Measurements from ENCODE around the gene ADK. TPM values are rescaled to one million over a fixed set of nuclear protein-coding genes. Genes with fewer than 3 reads are reported as not detected.

The ADK gene
- polyA plus RNA-seq, 1 donor (not counting 4 experiments of a cell fraction or from before 2014, with no cell fraction given), result 139 TPM

GRCh38 chr10:74510594-74510993, 359.6 kb downstream of the ADK start:
- Histone ChIP-seq H4K20me1 (ENCODE audit: control insufficient read depth, extremely low read depth, insufficient read depth, low read length) (no peaks in the 10 kb centered on the region), H3K27me3 (ENCODE audit: control insufficient read depth, extremely low read depth, insufficient read depth, low read length) (no peaks in the 10 kb centered on the region), H3K4me3 (ENCODE audit: control insufficient read depth in 2 of 3, extremely low read depth in 1 of 3, insufficient read depth in 2 of 3, low read depth in 1 of 3, low read length in 3 of 3) (no peak overlapping the region), H3K27ac (ENCODE audit: control insufficient read depth, insufficient read depth, low read length) (no peak overlapping the region), H3K79me2 (ENCODE audit: control insufficient read depth, insufficient read depth, low read length) (peaks cover 19% of the 10 kb centered on the region), H3K9me3 (ENCODE audit: control insufficient read depth, low read depth, low read length) (no peaks in the 10 kb centered on the region), H3K4me1 (ENCODE audit: control insufficient read depth, extremely low read depth, insufficient read depth, low read length) (no peaks in the 10 kb centered on the region), H3K4me2 (ENCODE audit: control insufficient read depth, extremely low read depth, insufficient read depth, low read depth, low read length) (no peak overlapping the region), H3K9ac (ENCODE audit: control insufficient read depth, extremely low read depth, insufficient read depth, low read length) (no peak overlapping the region), H3K9me1 (ENCODE audit: control insufficient read depth, extremely low read depth, insufficient read depth, low read length) (no peaks in the 10 kb centered on the region), H3K36me3 (ENCODE audit: control insufficient read depth in 2 of 2, extremely low read depth in 1 of 2, insufficient read depth in 2 of 2, low read length in 2 of 2) (peaks cover 0 to 7% of the 10 kb centered on the region in 2 experiments), H2AFZ (ENCODE audit: control insufficient read depth, low read length) (no peak overlapping the region)
- FAIRE-seq, result no peak
- no peak for DNase-seq (ENCODE audit: low read depth, low spot score)
- dilution Hi-C loops (cut with MboI; ENCODE audit: extremely low pct_ligation_motif_present, low sequenced_read_pairs), result no loop called here
- TF ChIP-seq EZH2 (IDR thresholded peaks at IDR 0.05; ENCODE audit: low read length) (no peak), CTCF (optimal IDR thresholded peaks at IDR 0.05 in 1 of 3, IDR thresholded peaks at IDR 0.05 in 1 of 3, conservative IDR thresholded peaks at IDR 0.05 in 1 of 3; ENCODE audit: extremely low read depth in 1 of 3, insufficient read depth in 2 of 3, low read length in 3 of 3) (no peak)

DNA sequence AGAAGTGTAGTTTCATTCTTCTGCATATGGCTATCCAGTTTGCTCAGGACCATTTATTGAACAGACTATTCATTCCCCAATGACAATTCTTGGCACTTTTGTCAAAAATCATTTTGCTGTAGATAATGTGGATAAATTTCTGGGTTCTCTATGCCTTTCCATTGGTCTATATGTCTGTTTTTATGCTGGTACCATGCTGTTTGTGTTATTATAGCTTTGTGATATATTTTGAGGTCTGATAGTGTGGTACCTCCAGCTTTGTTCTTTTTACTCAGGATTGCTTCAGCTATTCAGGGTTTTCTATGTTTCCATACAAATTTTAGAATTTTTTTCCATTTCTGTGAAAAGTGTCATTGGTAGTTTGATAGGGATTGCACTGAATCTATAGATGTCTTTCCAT, 360.0 kb downstream of the ADK start:
- Histone ChIP-seq H3K27me3 (ENCODE audit: control insufficient read depth, extremely low read depth, insufficient read depth, low read length) (no peaks in the 10 kb centered on the region), H3K4me3 (ENCODE audit: control insufficient read depth in 2 of 3, extremely low read depth in 1 of 3, insufficient read depth in 2 of 3, low read depth in 1 of 3, low read length in 3 of 3) (no peak overlapping the region), H3K79me2 (ENCODE audit: control insufficient read depth, insufficient read depth, low read length) (peaks cover 19% of the 10 kb centered on the region), H3K9ac (ENCODE audit: control insufficient read depth, extremely low read depth, insufficient read depth, low read length) (no peak overlapping the region), H3K4me2 (ENCODE audit: control insufficient read depth, extremely low read depth, insufficient read depth, low read depth, low read length) (no peak overlapping the region), H2AFZ (ENCODE audit: control insufficient read depth, low read length) (no peak overlapping the region), H3K9me3 (ENCODE audit: control insufficient read depth, low read depth, low read length) (no peaks in the 10 kb centered on the region), H3K4me1 (ENCODE audit: control insufficient read depth, extremely low read depth, insufficient read depth, low read length) (no peaks in the 10 kb centered on the region), H3K27ac (ENCODE audit: control insufficient read depth, insufficient read depth, low read length) (no peak overlapping the region), H3K36me3 (ENCODE audit: control insufficient read depth in 2 of 2, extremely low read depth in 1 of 2, insufficient read depth in 2 of 2, low read length in 2 of 2) (peaks cover under 1 to 2% of the 10 kb centered on the region in 2 experiments), H4K20me1 (ENCODE audit: control insufficient read depth, extremely low read depth, insufficient read depth, low read length) (no peaks in the 10 kb centered on the region), H3K9me1 (ENCODE audit: control insufficient read depth, extremely low read depth, insufficient read depth, low read length) (no peaks in the 10 kb centered on the region)
- DNase-seq (ENCODE audit: low read depth, low spot score) (no peak), FAIRE-seq (no peak)
- TF ChIP-seq EZH2 (IDR thresholded peaks at IDR 0.05; ENCODE audit: low read length) (no peak), CTCF (optimal IDR thresholded peaks at IDR 0.05 in 1 of 3, IDR thresholded peaks at IDR 0.05 in 1 of 3, conservative IDR thresholded peaks at IDR 0.05 in 1 of 3; ENCODE audit: extremely low read depth in 1 of 3, insufficient read depth in 2 of 3, low read length in 3 of 3) (no peak)
- dilution Hi-C loops (cut with MboI; ENCODE audit: extremely low pct_ligation_motif_present, low sequenced_read_pairs), result no loop called here
